Measurements from ENCODE around the gene POMZP3.
A peak's percentile ranks its signal among the peaks of the same experiment; 100 is the strongest.
"Not testable (repeated sequence)": the region's sequence is repeated elsewhere in the genome, so short reads cannot be mapped to it uniquely, and the experiment has no call there.

POMZP3 gene

DNA sequence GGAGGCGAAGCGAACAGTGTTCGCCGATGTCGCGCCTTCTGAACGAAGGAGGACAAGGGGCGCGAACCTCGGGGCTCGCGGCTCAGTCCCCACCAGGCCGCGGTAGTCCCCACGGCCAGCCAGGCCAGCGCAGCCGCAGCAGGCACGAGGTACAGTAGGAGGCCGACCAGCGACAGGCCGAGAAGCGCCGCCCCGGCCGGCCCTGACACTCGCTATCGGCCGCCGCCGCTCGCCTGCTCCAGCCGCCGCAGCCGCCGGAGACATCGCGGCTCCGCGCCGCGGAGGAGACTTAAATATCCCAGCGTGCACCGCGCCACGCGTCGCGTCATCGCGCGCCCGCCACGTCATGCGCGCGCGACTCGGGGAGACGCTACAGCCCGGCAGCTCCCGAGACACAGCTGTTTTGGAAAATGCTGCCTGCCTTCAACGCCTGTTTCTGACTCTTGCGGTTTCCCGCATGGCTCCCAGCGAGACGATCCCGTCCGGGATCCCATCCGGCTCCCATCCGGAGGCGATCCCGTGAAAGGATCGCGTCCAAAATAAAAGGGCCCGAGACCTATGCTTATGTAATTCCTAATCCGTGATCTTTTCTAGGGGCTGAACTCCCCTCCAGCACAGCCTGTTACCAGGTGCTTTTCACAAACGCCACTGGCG, at the start of gene POMZP3:
POMZP3 (minus strand) TSS at position 291 of the 654 bp plus-strand sequence. CDS start 1,215 bp downstream, outside the sequence.
- peak; percentile 40 for DNase-seq

DNA sequence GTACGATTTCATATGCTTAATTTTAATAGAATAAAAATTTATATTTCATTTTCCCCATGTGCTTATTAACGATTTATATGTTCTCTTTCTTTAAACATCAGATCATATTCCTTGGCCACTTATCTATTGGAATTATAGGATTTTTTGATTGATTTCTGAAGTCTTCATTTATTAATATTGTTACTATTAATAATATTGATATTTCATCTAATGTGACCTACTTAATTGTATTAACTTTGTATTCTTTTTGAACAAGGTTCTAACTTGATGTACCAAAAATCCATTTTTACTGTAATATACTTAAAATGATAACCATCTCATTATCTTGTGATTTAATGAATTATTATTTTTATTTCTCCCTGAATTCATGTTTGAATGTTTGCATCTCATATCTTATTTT, 48.7 kb upstream of the POMZP3 start:
- not testable (repeated sequence) for DNase-seq

DNA sequence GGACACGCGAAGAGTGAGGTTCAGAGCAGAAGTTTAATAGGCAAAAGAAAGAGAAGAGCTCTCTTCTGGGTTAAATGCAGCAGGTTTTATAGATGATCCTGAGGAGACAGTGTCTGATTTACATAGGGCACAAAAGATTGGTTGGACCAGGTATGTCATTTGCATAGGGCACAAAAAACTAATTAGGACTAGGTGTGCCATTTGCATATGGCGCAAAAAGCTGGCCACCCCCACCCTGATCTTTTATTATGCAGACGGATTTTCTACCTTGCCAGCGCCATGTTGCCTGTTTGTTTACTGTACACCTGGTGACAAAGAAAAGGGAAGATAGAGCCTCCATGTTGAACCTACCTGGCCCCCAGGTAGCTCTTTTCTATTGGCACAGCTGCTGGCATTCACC, 46.3 kb upstream of the POMZP3 start:
- not testable (repeated sequence) for DNase-seq

DNA sequence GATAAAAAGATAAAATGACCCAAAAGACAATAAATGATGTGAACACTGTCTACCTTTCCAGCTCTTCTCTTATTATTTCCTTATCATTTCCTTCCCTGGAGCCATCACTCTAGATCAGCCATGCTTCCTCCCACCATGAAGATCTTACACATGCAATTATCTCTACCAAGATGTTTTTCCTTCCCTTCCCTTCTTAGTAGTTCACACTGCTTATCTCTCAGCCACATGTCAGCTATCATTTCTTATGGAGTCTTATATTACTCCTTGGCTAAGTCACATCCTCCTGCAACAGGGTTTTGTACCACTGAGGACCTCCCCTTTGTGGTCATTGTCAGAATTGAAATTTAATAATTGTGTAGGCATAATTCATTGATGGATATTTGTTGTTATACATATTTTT, 32.1 kb upstream of the POMZP3 start:
- not testable (repeated sequence) for DNase-seq

DNA sequence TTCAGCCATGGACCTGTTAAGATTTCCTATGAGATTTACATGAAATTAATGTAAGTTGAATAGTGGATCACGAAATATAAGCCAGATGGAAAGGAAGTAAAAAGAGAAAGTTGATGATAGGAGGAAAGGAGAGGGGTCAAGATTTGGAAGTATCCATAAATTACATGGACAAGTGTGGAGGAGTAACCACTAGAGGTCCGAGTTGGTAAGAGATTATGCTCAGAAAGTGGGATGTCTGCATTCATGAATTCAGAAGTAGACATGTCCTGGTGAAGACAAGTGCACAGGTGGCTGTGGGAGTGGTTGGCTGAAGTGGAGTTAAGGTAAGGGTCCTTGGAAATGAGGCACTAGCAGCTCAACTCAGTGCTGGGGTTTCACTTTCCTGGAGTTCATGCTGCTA, 29.3 kb upstream of the POMZP3 start:
- not testable (repeated sequence) for DNase-seq

DNA sequence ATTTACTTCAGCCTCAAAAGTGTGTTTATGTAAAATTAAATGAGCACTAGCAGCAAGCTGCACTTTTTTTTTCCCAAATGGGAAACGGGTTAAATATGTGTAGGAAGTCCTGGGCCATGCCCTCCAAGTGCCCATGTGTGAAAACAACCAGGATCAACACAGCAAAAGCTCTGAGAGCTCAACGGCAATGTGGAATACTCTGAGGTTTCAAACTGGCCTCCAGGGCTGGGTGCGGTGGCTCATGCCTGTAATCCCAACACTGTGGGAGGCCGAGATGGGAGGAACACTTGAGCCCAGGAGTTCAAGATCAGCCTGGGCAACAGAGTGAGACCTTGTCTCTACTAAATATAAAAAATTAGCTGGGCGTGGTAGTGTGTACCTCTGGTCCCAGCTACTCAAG, 15.5 kb upstream of the POMZP3 start:
- not testable (repeated sequence) for DNase-seq

DNA sequence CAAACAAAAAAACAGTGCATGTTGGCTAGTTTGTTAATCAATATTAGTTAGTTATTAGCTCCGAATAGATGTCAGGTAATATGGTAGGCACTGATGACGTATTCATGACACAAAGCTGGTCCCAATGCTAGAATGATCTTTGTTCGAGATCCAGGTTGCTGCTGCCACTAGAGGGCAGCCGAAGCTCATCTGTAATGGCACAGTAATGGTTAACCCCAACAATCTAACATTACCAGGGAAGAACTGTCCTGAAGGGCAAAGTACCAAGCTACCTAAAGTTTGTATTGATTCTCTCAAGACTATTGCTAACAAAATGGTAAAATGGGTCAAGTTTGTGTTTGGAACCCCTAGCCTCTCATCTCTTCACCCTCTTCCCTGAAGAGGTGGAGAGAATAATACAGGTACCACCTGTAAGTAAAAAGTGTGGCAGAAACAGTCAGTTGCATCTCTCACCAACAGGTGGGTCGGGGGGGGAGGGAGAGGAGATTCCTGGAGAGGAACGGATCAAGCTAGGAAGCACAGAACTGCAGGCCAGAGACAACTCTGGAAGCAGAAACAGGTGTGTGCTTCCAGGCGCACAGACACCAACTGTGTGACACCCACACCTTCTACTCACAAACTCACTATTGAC, 10.1 kb upstream of the POMZP3 start:
- DNase-seq, result not testable (repeated sequence)

DNA sequence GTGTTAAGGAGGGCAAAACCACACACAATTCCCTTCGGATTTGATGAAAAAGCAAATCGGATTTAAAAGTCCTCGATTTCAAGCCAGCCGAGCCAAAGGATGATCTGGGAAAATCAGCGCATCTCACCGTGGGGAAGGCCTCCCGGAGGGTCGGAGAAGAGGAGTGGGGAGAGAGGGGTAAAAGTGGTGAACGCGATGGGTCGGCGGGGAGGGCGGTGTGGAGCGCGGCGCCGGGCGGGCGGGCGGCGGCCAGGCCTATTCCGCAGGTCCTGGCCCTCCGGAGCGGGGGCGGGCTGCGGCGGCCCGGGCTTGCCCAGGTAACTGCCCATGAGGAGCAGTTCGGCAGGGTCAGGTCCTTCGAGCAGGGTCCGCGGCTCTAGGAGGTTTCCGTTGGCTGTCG, 498 bp downstream of the POMZP3 start:
- not testable (repeated sequence) for DNase-seq

DNA sequence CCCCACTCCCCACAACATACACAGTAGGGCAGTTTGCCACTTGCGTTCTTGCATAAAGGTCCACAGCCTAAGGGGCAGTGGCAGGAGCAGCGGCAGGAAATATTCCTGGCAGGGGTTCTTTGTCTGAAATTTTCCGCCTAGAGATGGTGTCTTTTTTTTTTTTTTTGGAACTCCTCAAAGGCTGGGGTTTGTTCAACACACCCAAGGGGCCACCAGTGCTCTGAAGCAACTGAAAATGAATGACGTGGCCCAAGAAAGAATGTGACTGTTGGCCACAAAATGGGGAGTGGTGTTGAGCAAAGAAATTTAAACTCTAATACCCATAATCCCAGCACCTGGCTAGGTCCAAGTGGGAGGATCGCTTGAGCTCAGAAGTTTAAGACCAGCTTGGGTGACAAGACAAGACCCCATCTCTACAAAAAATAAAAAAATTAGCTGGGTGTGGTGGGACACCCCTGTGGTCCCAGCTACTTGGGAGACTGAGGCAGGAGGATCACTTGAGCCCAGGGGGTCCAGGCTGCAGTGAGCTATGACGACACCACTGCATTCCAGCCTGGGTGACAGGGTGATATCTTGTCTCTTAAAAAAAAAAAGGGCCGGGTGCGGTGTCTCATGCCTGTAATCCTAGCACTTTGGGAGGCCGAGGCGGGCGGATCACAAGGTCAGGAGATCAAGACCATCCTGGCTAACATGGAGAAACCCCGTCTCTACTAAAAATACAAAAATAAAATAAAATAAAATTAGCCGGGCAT, 7.5 kb downstream of the POMZP3 start:
- DNase-seq, result not testable (repeated sequence)

DNA sequence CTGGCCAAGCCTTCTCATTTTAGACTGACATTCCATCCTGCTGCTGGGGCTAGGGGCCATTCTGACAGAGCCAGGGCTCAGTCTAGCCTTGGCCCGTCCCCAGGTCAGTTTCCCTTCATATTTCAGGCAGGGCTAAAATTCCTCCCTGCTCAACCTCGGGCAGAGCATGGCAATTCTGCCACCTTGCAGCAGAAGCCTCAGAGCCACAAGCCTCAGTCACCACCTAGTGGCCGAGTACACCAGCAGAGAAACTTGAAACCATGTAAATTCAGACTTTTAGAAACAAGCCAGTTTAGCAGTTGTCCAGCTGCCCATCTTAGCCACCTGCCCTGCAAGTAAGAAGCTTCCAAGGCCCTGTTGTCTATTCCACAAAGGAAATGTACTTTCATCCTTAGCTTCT, 13.3 kb downstream of the POMZP3 start:
- DNase-seq, result not testable (repeated sequence)

DNA sequence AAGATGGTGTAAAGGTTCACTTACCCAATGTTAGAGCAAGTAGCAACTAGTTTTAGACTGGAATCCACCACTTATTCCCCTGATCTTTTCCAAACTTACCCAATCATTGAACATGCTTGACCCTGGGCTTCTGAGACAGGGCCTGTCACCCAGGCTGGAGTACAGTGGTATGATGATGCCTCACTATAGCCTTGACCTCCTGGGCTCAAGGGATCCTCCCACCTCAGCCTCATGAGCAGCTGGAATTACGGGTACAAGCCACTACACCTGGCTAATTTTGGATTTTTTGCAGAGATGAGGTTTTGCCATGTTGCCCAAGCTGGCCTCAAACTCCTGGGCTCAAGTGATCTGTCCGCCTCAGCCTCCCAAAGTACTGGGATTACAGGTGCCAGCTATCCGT, 14.8 kb downstream of the POMZP3 start:
- DNase-seq, result not testable (repeated sequence)

DNA sequence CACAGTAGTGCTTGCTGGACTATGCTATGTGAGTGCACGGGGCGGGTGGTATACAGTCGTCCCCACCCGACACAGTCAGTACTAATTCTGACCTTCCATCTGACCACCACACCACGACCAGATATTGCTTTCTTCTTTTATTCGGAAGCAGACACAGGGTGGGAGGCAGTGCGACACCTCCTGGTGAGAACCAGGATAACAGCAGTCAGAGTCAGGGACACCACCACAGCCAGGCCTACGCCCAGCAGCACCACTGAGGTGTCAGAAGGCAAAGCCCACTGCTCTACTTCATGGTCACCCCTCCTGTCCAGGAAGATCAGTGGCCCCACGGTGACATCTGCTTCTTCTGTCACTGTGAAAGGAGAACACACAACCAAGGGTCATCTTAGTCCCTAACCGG, 17.2 kb downstream of the POMZP3 start:
- not testable (repeated sequence) for DNase-seq

DNA sequence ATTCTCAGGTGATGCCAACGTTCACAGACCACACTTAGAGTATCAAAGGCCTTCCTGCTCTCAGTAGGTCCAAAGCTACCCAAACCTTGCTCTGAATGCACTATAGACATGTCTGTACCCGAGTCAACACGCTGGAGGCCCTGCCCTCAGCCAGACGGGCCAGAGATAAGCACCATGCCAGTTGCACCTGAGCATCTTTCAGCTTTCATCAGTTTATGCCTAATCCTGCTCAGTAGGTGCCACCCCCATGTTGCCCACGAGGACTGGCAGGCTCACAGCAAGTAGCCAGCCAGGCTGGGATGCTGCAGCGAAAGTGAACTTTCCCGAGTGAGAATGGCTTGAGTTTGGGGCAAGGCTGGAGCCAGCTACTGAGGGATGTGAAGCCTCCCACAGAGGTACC, 18.6 kb downstream of the POMZP3 start:
- not testable (repeated sequence) for DNase-seq

DNA sequence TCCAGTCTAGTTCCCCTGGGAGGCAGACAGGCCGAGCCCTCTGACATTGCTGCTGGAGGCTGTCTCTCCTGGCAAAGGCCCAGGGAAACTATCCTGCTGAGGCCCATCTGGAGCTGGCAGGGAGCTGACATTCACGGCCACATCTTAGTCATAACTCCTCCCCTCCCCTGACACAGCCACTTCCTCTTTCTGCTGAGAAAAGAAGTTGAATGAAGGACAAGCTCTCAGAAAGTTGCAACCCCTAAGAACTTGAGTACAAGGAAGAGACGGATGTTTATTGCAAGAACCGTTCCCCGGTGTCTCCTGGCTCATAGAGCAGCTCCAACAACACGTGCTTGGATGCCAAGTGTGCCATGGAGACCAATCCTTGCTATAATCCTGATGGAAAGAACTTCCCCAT, 21.1 kb downstream of the POMZP3 start:
- peak; percentile 74 for DNase-seq

DNA sequence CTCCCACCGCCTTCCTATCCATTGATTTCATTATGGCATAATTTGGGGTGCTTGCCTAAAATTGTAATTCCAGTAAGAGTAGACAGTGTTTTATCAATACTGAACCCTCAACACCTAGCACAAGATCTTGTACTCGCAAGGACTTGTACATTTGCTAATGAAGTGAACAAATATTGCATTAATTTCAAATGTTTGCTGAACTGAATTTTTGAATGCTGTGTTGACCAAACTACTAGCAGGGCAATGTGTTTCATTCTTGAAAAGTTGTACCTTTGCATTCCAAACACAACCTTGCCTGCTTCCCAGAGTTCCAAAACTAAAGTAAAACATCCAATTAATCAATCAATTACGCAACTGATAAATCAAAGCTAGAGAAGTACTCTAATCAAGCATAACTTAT, 26.4 kb downstream of the POMZP3 start:
- not testable (repeated sequence) for DNase-seq

DNA sequence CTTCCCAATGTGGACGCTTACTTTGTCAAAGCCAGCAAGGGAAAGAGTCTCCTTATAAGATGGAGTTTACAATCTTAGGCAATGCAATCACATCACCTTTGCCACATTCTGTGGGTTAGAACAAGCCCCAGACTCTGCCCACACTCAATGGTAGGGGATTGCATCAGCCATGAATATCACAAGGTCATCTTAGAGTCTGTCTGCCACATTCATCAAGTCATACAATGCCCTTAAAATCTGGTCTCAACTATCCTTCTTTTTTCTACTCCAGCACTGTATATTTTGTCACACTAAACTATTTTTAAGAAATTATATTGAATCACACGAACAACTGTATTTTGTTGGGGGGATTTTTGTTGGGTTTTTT, 27.0 kb downstream of the POMZP3 start:
- DNase-seq, result not testable (repeated sequence)

DNA sequence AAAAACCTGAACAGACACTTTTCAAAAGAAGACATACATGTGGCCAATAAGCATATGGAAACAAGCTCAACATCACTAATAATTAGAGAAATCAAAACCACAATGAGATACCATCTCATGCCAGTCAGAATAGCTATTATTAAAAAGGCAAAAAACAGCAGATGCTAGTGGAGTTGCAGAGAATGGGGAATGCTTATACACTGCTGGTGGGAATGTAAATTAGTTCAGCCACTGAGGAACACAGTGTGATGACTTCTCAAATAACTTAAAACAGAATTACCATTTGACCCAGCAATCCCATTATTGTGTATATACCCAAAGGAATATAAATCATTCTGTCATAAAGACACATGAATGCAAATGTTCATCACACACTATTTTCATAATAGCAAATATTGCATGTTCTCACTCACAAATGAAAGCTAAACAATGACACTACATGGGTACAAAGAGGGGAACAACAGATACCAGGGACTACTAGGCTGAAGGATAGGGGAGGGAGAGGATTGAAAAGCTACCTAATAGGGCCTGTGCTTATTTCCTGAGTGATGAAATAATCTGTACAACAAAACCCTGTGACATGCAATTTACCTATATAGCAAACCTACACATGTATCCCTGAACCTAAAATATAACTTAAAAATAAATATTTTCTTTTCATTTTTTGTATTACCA, 28.4 kb downstream of the POMZP3 start:
- DNase-seq, result not testable (repeated sequence)

DNA sequence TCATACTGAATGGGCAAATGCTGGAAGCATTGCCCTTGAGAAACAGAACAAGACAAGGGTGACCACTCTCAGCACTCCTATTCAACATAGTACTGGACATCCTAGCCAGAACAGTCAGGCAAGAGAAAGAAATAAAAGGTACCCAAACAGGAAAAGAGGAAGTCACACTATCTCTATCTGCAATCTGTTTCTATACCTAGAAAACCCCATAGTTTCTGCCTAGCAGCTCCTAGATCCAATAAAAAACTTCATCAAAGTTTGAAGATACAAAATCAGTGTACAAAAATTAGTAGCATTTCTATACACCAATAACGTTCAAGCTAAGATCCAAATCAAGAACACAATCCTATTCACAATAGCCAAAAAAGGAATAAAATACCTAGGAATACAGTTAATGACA, 29.8 kb downstream of the POMZP3 start:
- not testable (repeated sequence) for DNase-seq

DNA sequence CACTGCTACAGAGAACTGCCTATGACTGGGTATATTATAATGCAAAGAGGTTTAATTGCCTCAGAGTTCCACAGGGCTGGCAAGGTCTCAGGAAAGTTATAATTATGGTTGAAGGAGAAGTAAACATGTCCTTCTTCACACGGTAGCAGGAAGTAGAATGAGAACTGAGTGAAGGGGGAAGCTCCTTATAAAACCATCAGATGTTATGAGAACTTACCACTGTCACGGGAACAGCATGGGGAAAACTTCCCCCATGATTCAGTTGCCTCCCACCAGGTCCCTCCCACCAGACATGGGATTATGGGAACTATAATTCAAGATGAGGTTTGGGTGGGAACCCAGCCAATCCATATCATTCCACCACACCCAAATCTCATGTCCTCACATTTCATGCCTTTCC, 34.4 kb downstream of the POMZP3 start:
- DNase-seq, result not testable (repeated sequence)

DNA sequence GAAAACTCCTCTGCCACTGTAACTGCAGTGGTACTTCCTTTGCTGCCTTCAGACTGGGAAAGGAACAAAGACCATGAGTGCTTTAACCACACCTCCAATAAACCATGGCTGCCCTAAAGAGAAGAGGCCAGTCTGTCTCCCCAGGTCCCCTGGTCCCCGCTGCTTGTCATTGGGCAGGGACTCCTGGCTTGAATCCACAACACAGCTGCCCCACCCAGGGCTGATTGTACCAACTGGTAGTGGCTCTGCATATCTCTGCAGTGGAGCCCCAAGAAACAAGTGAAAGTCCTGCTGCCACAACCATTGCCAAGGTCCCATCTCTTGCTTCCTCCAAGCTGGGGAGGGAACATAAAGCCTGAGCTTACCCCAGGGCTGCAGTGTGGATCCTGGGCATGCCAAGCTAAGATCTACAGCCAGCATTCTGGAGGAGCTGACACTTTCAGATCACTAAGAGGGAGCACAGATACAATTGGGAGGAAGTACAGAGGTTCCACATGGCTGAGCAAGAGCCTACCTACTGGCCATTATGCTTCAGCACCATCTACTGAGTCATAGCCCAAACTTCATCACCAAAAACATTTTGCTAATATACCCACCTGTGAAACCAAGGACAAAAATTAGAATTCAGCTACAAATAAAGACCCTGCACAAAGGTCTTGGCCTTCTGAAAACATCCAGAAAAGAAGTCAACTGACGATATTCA, 35.3 kb downstream of the POMZP3 start:
- not testable (repeated sequence) for DNase-seq

DNA sequence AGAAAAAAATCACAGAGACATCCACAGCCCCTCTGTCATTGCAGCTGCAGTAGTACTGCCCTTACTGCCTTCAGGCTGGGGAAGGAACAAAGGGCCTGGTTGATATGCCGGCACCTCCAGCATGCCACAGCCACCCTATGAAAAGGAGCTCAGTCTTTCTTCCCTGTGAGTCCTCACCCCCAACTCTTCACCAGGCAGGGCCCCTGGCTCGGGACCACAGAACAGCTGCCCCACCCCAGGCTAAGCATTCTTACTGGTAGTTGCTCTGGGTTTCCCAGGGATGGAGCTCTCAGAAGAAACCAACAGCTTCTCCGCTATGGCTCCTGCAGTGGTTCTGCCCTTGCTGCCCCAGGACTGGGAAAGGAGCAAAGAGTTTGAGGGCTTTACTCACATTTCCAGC, 36.0 kb downstream of the POMZP3 start:
- DNase-seq, result not testable (repeated sequence)

DNA sequence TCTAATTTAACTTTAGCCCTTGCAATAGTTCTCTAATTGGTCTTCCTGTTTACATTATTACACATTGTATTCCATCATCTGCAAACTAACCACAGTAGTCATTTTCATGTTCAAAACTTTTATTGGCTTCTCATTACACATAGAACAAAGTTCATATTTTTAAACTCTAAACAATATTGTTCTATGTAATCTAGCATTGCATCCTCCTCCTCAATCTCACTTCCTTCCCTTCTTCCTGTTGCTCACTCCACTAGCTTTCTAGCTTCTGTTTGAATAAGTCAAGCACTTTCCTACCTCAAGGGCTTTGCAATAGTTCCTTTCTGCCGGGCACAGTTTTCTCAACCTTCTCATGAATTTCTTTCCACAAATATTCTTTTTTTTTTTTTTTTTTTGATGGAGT, 38.5 kb downstream of the POMZP3 start:
- DNase-seq, result not testable (repeated sequence)

Data from T1000 (cell line).